ENCODE data around the gene IFI30. TPM values are rescaled to one million over a fixed set of nuclear protein-coding genes. Genes with fewer than 3 reads are reported as not detected.

Gene IFI30
- total and polyA plus RNA-seq, 3 experiments from 2014 or later, result 10.9 to 34.5 (median 33.3) TPM

DNA sequence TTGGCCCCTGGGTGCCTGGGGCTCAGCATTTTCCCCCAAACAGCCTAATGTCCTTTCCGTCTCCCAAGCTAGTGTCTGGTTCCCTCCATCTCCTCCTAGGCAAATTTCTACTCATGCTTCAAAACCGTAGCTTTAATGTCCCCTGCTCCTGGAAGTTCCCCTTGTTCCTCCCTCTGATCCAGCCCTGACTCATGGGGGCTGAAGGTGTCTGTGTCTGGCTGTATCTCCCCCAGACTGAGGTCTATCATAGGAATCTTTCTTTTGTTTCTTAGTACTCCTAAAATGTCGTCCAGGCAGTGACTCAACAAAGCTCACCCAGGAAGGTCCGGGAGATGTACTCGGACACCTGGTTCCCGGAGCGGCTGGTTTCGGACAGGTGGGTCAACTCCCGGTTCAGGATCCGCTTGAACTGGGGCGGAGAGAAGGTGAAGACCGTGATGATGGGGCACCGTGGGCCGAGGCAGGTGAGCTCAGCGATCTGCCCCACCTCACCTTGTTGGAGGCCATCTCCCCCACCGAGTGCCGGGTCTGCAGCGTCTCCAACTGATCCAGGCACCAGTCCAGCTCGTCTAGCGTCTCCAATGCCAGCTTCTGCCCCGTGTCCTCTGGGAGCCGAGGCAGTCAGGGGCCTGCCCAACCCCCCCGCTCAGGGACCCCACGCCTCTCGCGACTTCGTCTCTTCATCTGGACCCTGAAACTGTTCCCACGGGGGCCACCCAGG, 46.5 kb downstream of the IFI30 start:
- H3K36me3 Mint-ChIP-seq, result peaks cover 0 to 3% (median 0%) of the 10 kb centered on the region in 3 donors
- no peak overlapping the region for H3K27ac Mint-ChIP-seq
- H3K4me1 Mint-ChIP-seq, result peaks cover 10 to 18% (median 10%) of the 10 kb centered on the region in 3 donors
- peak overlapping the region in 1 of 7 donors; percentile 54 for H3K4me3 Mint-ChIP-seq
- Histone ChIP-seq H3K27me3 (ENCODE audit: insufficient read depth, low read length, poor library complexity, severe bottlenecking) (peaks cover 15% of the 10 kb centered on the region), H3K4me3 (ENCODE audit: low read length) (no peak overlapping the region), H3K36me3 (ENCODE audit: insufficient read depth, low read length) (no peaks in the 10 kb centered on the region), H3K9me3 (ENCODE audit: low read length) (no peaks in the 10 kb centered on the region), H3K4me1 (ENCODE audit: insufficient read depth, low read length) (peaks cover 13% of the 10 kb centered on the region), H3K27ac (ENCODE audit: low read depth, low read length) (no peak overlapping the region)
- ChIA-PET CTCF (interaction anchor here (0.5 to 1.3 kb wide), 2 partner anchors 109 to 968 kb away, joined by 3 read pairs; no protein-coding TSS in a partner anchor), POLR2A (interaction anchor here (0.6 kb wide), 1 partner anchor 59 kb away, joined by 3 read pairs; no protein-coding TSS in a partner anchor)
- DNase-seq, result no peak
- no peaks in the 10 kb centered on the region for H3K9me3 Mint-ChIP-seq
- H3K27me3 Mint-ChIP-seq, result peaks cover 31 to 40% of the 10 kb centered on the region in 2 donors

DNA sequence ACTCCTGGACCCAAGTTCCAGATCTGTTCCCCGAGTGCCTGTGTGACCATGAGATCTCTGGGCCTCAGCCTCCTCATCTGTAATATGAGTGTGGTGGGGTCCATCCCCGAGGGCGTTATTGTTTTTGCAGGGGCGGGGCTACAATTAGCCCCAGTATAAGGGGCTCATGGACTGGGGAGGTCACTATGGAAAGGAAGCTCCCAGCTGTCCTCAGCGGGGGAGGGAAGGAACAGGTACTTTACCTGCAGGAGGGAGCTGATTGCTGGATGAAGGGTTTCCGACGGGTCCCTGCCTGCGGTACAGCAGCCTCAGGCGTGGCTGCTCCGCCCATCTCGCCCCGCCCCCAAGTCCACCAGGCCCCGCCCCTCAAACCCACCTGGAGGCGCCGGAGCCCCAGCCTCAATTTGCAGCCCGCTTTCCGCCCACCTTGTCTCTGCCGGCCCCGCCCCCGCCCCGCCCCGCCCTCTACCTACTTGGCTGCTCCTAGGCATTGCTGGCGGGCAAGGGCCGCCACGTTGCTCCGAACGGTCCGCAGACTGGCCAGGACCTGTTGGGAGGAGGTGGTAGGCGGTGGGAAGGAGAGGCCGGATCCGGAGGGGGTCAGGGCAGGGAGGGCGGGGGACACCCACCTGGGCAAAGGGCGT, 47.1 kb downstream of the IFI30 start:
- Mint-ChIP-seq H3K4me3 (peak overlapping the region in 1 of 7 donors; percentile 54), H3K27ac (no peak overlapping the region), H3K36me3 (peaks cover 0 to 3% (median 0%) of the 10 kb centered on the region in 3 donors), H3K9me3 (no peaks in the 10 kb centered on the region), H3K27me3 (peaks cover 37 to 47% of the 10 kb centered on the region in 2 donors), H3K4me1 (peaks cover 11 to 25% (median 14%) of the 10 kb centered on the region in 3 donors)
- Histone ChIP-seq H3K9me3 (ENCODE audit: low read length) (no peaks in the 10 kb centered on the region), H3K36me3 (ENCODE audit: insufficient read depth, low read length) (no peaks in the 10 kb centered on the region), H3K4me3 (ENCODE audit: low read length) (no peak overlapping the region), H3K27ac (ENCODE audit: low read depth, low read length) (no peak overlapping the region), H3K27me3 (ENCODE audit: insufficient read depth, low read length, poor library complexity, severe bottlenecking) (peaks cover 21% of the 10 kb centered on the region), H3K4me1 (ENCODE audit: insufficient read depth, low read length) (peaks cover 19% of the 10 kb centered on the region)
- ChIA-PET POLR2A (no interaction called here), CTCF (interaction anchor here (0.5 to 1.3 kb wide), 2 partner anchors 108 to 967 kb away, joined by 3 read pairs; no protein-coding TSS in a partner anchor)
- no peak for DNase-seq

DNA sequence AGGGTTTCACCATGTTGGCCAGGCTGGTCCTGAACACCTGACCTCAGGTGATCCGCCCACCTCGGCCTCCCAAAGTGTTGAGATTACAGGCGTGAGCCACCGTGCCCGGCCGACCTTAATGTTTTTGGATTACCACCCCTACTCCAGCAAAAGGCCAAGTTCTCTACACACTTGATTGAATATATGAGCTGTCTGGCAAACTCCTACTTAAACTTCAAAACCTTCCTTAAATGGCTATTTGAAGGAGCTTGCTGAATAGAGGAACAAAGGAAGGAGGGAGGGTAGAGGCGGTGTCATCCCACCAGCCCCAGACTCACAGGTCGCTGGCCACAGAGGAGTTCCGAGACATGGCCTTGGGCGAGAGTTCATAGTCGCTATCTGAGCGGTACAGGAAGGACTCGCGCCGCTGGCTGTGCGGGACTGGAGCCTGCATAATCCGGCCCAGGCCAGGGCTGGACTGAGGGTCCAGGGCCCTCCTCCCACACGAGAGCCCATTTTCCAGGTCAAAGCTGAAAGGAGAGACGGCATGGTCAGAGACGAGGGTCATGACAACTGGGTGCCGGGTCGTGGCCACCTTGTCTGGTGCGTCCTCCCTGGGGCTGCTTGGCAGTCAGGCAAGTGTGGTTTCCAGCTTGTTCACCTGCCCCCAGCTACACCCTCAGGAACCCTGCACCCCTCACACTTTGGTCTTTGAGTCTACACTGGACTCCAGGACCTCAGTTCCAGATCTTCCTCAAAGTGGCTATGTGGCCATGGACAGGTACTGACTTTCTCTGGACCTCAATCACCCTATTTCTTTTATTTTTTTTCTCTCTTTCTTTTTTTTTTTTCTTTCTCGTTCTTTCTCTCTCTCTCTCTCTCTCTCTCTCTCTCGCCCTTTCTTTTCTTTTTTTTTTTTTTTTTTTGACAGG, 48.5 kb downstream of the IFI30 start:
- no peaks in the 10 kb centered on the region for H3K36me3 ChIP-seq (ENCODE audit: insufficient read depth, low read length)
- H3K4me1 Mint-ChIP-seq, result peaks cover 14 to 29% (median 16%) of the 10 kb centered on the region in 3 donors

DNA sequence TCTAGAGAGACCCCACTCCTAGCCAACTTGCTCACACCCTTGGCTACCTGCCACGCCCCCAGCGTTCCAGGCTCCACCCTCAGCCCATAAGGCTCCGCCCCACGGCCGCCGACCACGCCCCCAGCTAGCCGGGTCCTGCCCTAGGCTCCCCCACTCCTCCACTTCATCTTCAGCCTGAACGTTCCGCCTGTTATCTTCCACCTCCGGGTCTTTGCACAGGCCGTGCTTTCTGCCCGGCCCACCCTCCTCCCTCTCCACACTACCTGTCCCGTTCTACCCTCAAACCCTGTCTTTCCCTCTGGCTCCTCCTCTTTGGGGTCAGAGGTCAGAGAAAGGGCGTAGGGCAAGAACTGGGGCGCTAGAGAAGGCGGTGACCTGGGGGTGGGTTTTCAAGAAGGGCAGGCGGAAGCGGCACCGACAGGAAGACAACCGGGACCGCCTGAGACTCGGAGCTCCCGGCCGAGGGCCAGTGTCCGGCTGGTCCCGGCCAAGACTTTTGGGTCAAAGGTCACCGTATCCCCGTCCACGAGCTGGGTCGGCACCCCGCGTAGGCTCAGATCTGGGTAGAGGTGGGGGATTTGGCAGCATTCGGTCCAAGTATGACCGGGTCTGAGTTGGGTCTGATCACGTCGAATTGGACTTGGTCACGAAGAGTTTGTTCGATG, 50.4 kb downstream of the IFI30 start:
- no peaks in the 10 kb centered on the region for H3K9me3 ChIP-seq (ENCODE audit: low read length)
- CTCF ChIA-PET, result interaction anchor here (0.8 to 1.6 kb wide), 8 partner anchors 23 to 183 kb away, joined by 3 to 4 read pairs (median 3); partner anchors contain the start of gene MPV17L2
- POLR2A ChIA-PET, result interaction anchor here (1.0 kb wide), 1 partner anchor 58 kb away, joined by 5 read pairs; no protein-coding TSS in a partner anchor
- Mint-ChIP-seq H3K4me3 (peak overlapping the region; percentile 60 to 91 (median 85)), H3K36me3 (peaks cover 0 to 3% (median 0%) of the 10 kb centered on the region in 3 donors), H3K27me3 (peaks cover 51 to 68% of the 10 kb centered on the region in 2 donors), H3K27ac (peak overlapping the region in 4 of 8 donors; percentile 34 to 86 (median 67)), H3K9me3 (no peaks in the 10 kb centered on the region), H3K4me1 (peaks cover 14 to 32% (median 16%) of the 10 kb centered on the region in 3 donors)
- H3K36me3 ChIP-seq (ENCODE audit: insufficient read depth, low read length), result no peaks in the 10 kb centered on the region
- peak overlapping the region; percentile 31 for H3K27ac ChIP-seq (ENCODE audit: low read depth, low read length)
- peaks cover 36% of the 10 kb centered on the region for H3K27me3 ChIP-seq (ENCODE audit: insufficient read depth, low read length, poor library complexity, severe bottlenecking)
- peaks cover 24% of the 10 kb centered on the region for H3K4me1 ChIP-seq (ENCODE audit: insufficient read depth, low read length)
- peak overlapping the region; percentile 55 for H3K4me3 ChIP-seq (ENCODE audit: low read length)
- DNase-seq, result no peak

More for the DNA sequence above, 48.5 kb downstream of the IFI30 start:
- Histone ChIP-seq H3K27me3 (ENCODE audit: insufficient read depth, low read length, poor library complexity, severe bottlenecking) (peaks cover 30% of the 10 kb centered on the region), H3K27ac (ENCODE audit: low read depth, low read length) (peak overlapping the region; percentile 54), H3K4me1 (ENCODE audit: insufficient read depth, low read length) (peaks cover 24% of the 10 kb centered on the region), H3K9me3 (ENCODE audit: low read length) (no peaks in the 10 kb centered on the region), H3K4me3 (ENCODE audit: low read length) (no peak overlapping the region)
- H3K9me3 Mint-ChIP-seq, result no peaks in the 10 kb centered on the region
- peak overlapping the region in 1 of 8 donors; percentile 93 for H3K27ac Mint-ChIP-seq
- H3K4me3 Mint-ChIP-seq, result no peak overlapping the region
- no peak for DNase-seq
- POLR2A ChIA-PET, result interaction anchor here (0.6 kb wide), 2 partner anchors 46 to 89 kb away, joined by 3 to 7 read pairs; no protein-coding TSS in a partner anchor
- peaks cover 41 to 55% of the 10 kb centered on the region in 2 donors for H3K27me3 Mint-ChIP-seq
- H3K36me3 Mint-ChIP-seq, result peaks cover 0 to 3% (median 0%) of the 10 kb centered on the region in 3 donors
- CTCF ChIA-PET, result interaction anchor here (1.0 kb wide), 1 partner anchor 107 kb away, joined by 3 read pairs; no protein-coding TSS in a partner anchor

DNA sequence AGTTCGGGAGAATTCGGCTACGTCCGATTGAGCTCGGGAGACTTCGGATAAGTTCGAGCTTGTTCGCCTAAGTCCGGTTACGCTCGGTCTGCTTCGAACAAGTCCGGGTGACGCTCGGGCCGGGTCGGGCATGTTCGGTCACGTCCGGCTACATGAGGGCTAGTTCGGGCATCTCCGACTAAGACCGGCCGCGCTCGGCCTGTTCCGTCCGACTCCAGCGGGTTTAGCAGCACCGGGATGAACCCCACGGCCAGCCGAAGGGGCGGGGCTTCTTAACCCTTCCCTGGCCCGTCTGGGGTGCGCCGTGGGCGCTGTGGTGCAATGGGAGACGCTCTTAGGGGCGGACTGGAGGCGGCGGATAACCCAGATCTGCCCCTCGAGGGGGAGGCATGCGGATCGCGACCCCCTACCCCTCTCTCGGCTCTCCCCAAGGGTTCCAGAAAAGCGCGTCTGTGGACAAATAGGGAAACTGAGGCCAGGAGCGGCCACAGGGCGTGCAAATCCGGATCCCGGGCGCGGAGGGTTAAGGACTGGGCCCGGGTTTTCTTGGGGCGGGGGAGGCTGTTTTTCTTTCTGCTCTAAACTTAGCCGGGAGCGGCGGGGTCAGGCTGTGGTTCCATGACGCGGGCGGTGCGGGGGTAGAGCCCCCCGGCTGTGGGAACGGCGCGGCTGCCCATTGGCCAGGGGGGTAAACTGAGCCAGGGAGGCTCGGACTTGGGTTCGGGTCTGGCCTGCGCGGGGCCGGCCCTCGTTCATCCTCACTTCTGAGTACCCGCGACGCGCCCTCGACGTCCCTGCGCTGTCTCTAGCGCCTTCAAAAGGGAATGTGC, 51.1 kb downstream of the IFI30 start:
- POLR2A ChIA-PET, result interaction anchor here (1.0 kb wide), 1 partner anchor 57 kb away, joined by 5 read pairs; no protein-coding TSS in a partner anchor
- no peaks in the 10 kb centered on the region for H3K36me3 ChIP-seq (ENCODE audit: insufficient read depth, low read length)
- Mint-ChIP-seq H3K27me3 (peaks cover 51 to 72% of the 10 kb centered on the region in 2 donors), H3K4me1 (peaks cover 14 to 32% (median 16%) of the 10 kb centered on the region in 3 donors), H3K36me3 (peaks cover 0 to 3% (median 0%) of the 10 kb centered on the region in 3 donors), H3K9me3 (no peaks in the 10 kb centered on the region), H3K27ac (peak overlapping the region in 5 of 8 donors; percentile 34 to 86 (median 59)), H3K4me3 (peak overlapping the region; percentile 60 to 91 (median 85))
- peaks cover 24% of the 10 kb centered on the region for H3K4me1 ChIP-seq (ENCODE audit: insufficient read depth, low read length)
- H3K27ac ChIP-seq (ENCODE audit: low read depth, low read length), result peak overlapping the region; percentile 31
- DNase-seq, result peak; percentile 66 to 86 (median 74)
- H3K27me3 ChIP-seq (ENCODE audit: insufficient read depth, low read length, poor library complexity, severe bottlenecking), result peaks cover 36% of the 10 kb centered on the region
- CTCF ChIA-PET, result interaction anchor here (0.8 to 1.6 kb wide), 6 partner anchors 27 to 182 kb away, joined by 3 to 4 read pairs (median 3); partner anchors contain the start of gene MPV17L2
- no peaks in the 10 kb centered on the region for H3K9me3 ChIP-seq (ENCODE audit: low read length)
- peak overlapping the region; percentile 55 for H3K4me3 ChIP-seq (ENCODE audit: low read length)

DNA sequence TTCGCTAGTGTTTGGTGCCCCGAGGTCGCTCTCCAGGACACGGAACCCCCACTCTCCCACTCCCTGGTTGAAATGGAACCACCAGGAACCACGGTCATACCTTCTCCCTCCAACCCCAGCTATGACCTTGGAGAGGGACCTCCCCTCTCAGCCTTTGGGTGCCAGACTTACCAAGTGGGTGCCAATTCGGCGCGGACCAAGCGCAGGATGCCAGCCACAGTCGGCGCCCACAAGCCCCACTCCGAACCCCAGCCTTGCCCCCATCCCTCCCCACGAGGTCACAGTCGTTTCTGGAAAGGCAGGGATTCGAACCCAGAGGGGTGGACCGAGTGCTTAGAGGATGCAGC, 51.7 kb downstream of the IFI30 start:
- H3K4me3 ChIP-seq (ENCODE audit: low read length), result no peak overlapping the region
- Mint-ChIP-seq H3K36me3 (peaks cover 0 to 3% (median 0%) of the 10 kb centered on the region in 3 donors), H3K27me3 (peaks cover 54 to 72% of the 10 kb centered on the region in 2 donors), H3K4me3 (peak overlapping the region in 5 of 7 donors; percentile 85 to 91 (median 88)), H3K4me1 (peaks cover 14 to 32% (median 16%) of the 10 kb centered on the region in 3 donors), H3K9me3 (no peaks in the 10 kb centered on the region), H3K27ac (no peak overlapping the region)
- H3K4me1 ChIP-seq (ENCODE audit: insufficient read depth, low read length), result peaks cover 24% of the 10 kb centered on the region
- H3K27me3 ChIP-seq (ENCODE audit: insufficient read depth, low read length, poor library complexity, severe bottlenecking), result peaks cover 36% of the 10 kb centered on the region
- H3K27ac ChIP-seq (ENCODE audit: low read depth, low read length), result no peak overlapping the region
- no peaks in the 10 kb centered on the region for H3K36me3 ChIP-seq (ENCODE audit: insufficient read depth, low read length)
- ChIA-PET CTCF (interaction anchor here (1.2 to 1.6 kb wide), 3 partner anchors 51 to 64 kb away, joined by 3 read pairs; no protein-coding TSS in a partner anchor), POLR2A (no interaction called here)
- H3K9me3 ChIP-seq (ENCODE audit: low read length), result no peaks in the 10 kb centered on the region
- no peak for DNase-seq

Data from CD8-positive, alpha-beta memory T cell (primary cell).